Measurements from ENCODE around the gene TMEM165.

The TMEM165 gene

DNA sequence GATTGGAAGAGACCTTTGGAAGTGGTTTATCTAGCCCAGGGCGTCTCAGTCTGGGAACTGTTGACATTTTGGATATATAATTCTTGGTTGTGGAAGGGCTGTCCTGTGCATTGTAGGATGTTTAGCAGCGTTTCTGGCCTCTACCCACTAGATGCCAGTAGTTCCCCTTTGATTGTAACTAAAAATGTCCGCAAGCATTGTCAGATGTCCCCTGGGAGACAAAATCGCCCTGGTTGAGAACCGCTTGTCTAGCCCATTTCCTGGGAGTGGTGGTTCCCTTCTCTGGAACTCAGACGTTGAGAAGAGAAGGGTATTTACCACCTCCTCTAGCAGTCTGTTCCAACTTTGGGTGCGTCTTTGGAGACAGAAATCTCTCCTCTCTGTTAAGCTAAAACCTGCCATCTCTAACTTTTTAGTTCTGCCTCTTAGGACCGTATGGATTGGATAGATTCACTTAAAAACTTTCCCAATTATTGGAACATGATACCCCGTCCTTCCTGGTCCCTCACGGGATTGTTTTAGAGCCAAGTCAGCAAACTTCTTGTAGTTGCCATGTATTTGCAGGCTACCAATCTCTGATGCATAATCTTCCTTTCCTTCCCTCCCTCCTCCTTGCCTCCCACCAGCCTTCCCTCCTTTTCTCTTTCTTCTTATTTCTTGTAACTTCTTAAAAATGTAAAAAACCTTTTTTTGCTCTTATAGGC is 13.9 kb downstream of the TMEM165 start:
- DNase-seq: no peak

DNA sequence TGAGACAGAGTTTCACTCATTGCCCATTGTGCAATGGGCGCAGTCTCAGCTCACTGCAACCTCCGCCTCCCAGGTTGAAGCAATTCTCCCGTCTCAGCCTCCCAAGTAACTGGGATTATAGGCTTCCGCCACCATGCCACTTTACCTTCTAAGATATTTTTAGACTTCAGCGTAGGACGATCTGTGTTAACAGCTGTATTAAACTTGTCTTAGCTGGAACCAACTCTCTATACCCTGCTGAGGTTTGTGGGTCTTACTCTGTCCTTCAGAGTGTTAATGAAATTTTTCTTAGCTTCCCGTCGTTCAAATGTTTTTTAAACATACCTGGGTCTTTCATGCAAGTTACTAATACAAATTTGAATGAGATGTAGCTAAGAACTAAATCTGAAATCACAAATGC is 14.7 kb downstream of the TMEM165 start:
- no peak for DNase-seq

GRCh38 chr4:55411621-55412020 is 15.9 kb downstream of the TMEM165 start:
- no peak for DNase-seq

DNA sequence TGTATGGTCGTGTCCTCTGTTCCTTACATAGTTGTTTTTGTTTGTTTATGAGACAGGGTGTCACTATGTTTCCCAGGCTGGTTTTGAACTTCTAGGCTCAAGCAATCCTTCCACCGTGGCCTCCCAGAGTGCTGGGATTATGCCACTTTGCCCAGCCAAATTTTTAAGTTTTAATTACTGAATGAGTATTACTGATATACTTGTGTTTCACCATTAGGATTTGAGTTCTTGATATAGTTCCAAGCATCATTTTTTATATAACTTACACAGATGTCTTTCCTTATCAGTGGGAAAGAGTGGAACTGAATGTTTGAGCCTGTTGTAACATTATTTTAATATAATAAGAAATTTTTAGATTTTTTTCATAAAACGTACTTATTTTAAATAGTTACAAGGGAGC is 20.4 kb downstream of the TMEM165 start:
- DNase-seq: no peak

- no peak for DNase-seq
These were observed 29.0 kb downstream of the TMEM165 start for GRCh38 chr4:55424791-55425190.

- DNase-seq: no peak
These were observed 36.1 kb downstream of the TMEM165 start for GRCh38 chr4:55431710-55432336.

DNA sequence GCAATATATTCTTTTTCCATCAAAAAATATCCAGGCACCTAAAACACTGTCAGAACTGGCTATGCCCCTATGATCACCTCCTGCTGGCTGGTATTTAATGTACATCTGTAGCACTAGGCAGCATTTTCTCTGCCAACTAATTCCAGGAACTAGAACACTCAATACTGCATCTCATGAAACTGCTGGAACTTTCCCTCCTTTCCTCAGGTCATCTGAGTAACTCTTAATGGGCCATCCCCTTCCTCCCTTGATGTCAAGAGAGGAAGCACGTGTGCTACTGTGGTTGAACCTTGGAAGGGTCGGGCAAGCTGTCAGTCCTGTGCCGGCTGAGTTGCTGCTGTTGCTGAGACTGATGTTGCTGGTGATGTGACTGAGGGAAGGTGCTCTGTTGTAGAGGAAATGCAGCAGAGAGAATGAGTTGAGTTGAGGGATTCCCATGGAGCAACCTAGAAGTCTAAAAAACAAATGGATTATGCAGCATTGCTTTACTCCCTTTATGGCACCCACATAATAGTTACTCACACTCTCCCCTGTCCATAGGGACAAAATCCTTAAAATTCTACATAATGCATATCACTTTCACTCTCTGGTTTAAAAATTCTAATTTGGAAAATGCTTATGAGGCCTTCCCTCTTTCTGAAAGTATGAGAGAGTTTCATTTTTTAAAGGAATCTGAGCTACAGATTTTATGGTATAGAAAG is 39.5 kb downstream of the TMEM165 start:
- no peak for DNase-seq

DNA sequence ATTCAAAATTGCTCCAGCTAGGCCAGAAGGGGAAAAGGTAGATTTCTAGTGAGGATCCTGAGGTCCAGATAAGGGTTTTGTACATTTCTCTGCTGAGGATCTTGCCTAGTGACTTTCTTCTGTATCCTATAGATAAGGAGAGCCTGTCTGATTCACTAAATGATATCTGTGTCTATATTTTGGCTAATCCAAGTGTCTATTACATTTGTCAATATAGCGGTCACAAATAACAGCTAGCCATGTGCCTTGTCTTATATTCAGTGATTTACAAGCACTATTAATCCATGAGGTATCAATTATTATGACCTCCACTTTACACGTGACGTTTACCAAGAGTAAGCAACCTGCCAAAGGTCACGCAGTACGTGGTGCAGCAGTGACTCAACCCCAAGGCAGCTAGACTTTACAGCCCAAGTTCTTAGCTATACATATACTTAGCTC is 41.6 kb downstream of the TMEM165 start:
- DNase-seq: no peak

DNA sequence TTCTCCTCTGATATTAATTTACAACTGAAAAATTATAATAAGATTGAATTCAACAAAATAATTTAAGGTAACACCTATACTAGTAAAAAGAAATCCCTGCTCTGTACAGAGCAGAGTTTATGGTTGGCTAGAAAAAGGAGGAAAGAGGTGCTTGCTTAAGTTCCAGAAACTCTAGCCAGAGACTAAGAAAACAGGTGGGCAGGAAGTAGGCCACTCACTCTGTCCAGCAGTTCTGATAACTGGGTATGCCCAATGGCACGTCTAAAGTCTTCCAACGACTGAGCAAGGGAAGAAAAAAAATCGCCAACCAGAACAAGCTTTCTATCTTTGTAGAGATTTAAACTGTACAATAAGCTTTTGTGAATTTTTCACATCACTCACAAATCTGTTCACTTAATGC is 42.1 kb downstream of the TMEM165 start:
- DNase-seq: no peak

GRCh38 chr4:55438314-55438713 is 42.6 kb downstream of the TMEM165 start:
- DNase-seq: no peak

DNA sequence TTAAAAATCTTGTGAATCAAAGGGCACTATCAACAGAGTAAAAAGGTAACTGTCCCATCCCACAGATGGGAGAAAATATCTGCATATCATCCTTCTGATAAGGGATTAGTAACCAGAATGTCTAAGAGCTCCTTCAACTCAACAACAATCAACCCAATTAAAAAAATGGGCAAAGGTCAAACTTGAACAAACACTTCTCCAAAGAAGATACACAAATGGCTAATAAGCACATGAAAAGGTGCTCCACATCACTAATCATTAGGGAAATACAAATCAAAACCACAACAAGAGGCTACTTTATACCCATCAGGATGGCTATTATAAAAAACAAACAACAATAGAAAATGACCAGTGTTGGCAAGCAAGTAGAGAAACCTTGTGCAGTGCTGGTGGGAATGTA is 43.3 kb downstream of the TMEM165 start:
- DNase-seq: no peak

DNA sequence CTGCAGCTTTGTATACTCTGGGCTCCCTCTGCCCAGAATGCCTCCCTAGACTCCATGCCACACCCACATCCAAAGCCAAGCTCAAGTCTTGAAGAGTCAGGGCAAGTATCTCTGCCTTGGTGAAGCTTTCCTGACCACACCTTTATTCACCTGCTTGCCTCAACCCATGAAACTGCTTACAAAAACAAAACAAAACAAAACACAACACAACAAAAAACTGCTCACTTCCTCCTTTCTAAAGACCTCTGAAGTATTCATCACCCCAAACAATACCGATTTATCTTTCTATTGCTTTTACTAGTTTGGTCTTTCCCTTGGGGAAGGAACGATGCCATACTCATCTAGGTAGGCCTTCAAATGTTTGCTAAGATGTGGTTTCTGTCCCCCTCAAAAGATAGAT is 45.0 kb downstream of the TMEM165 start:
- DNase-seq: no peak

GRCh38 chr4:55442541-55442940 is 46.8 kb downstream of the TMEM165 start:
- DNase-seq: no peak

DNA sequence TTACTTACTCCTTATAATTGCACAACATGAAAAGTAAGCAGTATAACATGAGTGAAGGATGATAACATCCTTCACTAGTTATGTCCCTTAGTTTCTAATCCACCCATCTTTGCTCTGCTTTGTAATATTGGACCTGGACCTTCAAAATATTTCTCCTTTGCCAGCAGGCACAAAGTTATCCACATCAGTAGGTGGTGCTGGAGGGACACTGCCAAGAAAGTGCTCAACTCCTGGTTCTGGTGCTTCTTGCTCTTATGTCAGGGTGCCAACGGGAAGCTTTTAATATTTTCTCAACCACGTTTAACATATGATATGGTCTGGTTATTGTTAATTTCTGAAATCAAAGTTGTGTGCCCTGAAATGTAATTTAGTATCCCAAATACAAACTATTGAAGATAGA is 49.1 kb downstream of the TMEM165 start:
- no peak for DNase-seq

GRCh38 chr4:55445921-55446577 is 50.3 kb downstream of the TMEM165 start:
- DNase-seq: no peak

DNA sequence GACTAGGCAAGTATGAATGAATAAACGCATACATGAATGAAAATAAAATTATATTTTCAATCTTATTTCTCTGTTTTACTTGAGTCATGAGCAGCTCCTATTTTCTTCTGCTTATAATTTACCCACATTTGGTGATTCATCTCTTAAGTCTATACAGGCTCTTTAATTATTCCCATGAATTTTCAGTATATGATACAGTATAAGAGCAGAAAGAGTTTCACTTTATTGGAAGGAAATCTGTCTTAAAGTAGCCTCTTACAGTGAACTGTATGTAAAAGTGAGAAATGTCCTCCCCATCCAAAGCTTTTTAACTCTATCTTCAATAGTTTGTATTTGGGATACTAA is 50.8 kb downstream of the TMEM165 start:
- DNase-seq: no peak

DNA sequence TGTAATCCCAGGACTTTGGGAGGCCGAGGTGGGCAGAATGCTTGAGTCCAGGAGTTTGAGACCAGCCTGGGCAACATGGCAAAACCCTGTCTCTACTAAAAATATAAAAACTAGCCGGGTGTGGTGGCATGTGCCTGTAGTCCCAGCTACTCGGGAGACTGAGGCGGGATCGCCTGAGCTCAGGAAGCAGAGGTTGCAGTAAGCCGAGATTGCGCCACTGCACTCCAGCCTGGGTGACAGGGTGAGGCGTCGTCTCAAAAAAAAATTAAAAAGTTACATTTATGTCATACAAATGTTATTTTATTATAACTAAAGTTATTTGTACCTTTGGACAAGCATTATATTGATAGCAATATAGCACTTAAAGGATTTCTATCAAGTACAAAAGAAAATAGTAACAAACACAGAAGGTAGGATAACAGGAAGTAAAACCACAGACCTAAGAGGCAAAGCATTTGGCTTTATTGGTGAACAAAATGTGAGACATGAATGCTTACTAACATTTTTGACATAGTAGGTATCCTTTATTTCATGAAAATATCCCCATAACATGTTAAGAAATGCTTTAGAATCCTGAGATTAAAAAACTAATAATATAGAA is 51.5 kb downstream of the TMEM165 start:
- DNase-seq: no peak

DNA sequence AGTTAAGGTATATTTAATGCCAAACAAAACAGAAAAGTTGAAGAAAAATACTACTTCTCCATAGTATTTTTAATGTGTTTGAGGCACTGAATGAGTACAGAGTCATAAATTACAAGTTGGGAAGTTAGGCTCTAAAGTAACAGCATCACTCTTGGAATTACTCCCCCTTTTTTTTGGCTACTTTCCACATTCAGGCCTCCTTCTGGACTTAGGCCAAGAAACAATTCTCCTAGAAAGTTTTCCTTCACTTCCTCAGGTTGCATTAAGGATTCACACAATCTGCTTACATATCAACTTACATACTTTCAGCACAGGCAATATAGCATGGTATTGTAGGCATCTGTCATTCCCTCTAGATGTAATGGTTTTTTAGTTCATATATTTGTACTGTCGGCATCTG is 52.1 kb downstream of the TMEM165 start:
- DNase-seq: no peak

GRCh38 chr4:55450566-55450965 is 54.8 kb downstream of the TMEM165 start:
- DNase-seq: no peak

- DNase-seq: no peak
These were observed 62.4 kb downstream of the TMEM165 start for GRCh38 chr4:55458164-55458563.

DNA sequence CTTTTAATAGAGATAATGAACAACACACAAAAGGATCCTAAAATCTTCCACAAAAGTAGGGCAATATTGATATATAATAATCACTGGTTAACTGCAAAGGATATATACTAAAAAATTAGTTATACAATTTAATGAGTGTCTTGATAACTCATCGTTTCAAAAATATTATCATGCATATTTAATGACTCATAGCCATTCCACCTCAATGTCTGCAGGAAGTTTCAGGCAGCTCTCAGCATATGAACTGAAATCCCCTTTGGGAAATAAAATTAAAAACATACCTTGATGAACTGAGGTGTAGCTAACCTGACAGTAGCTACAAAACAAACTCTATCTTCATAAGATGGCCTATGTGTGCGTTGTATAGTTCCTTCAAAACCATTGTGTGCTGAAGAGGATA is 62.9 kb downstream of the TMEM165 start:
- DNase-seq: no peak

- DNase-seq: no peak
These were observed 70.2 kb downstream of the TMEM165 start for GRCh38 chr4:55466001-55466400.

GRCh38 chr4:55468724-55469123 is 73.0 kb downstream of the TMEM165 start:
- no peak for DNase-seq

Data from NCI-H446 treated with DMSO at 0.1 percent for 48 hours (cell line).